H9 (cell line): ENCODE results near the gene GPR137B. TPM values are rescaled to one million over a fixed set of nuclear protein-coding genes. Genes with fewer than 3 reads are reported as not detected.
"Not testable (repeated sequence)": the region's sequence is repeated elsewhere in the genome, so short reads cannot be mapped to it uniquely, and the experiment has no call there.

Experiments
- DNase-seq: peaks from one replicate; pipeline ENCODE4 v3.0.0-alpha.2; 2017
- H2AFZ ChIP-seq: one replicate; pipeline ENCODE4 v1.6.1; 2013; ENCODE audit warnings: mild to moderate bottlenecking, low read length, control low read depth, moderate library complexity
- H2AK5ac ChIP-seq: 2 replicates; pipeline ENCODE4 v1.6.1; 2013; ENCODE audit warnings: low read length, control low read depth, mixed read lengths; ENCODE audit not compliant: insufficient read length
- H2BK120ac ChIP-seq: one replicate; pipeline ENCODE4 v1.6.1; 2013; ENCODE audit warnings: low read depth, mild to moderate bottlenecking, low read length, control low read depth, inconsistent platforms; ENCODE audit not compliant: poor library complexity, severe bottlenecking
- H2BK12ac ChIP-seq: 2 replicates; pipeline ENCODE4 v1.6.1; 2013; ENCODE audit warnings: low read length, control low read depth, mixed read lengths, low read depth; ENCODE audit not compliant: insufficient read length
- H2BK15ac ChIP-seq: 2 replicates; pipeline ENCODE4 v1.6.1; 2013; ENCODE audit warnings: low read depth, low read length, control low read depth
- H2BK20ac ChIP-seq: one replicate; pipeline ENCODE4 v1.6.1; 2013; ENCODE audit warnings: low read depth, mild to moderate bottlenecking, low read length, control low read depth, inconsistent platforms; ENCODE audit not compliant: poor library complexity, severe bottlenecking
- H2BK5ac ChIP-seq: 2 replicates; pipeline ENCODE4 v1.6.1; 2013; ENCODE audit warnings: low read length, control low read depth, mixed read lengths; ENCODE audit not compliant: insufficient read length
- H3K14ac ChIP-seq: 2 replicates; pipeline ENCODE4 v1.6.1; 2013; ENCODE audit warnings: low read length, control low read depth; ENCODE audit not compliant: insufficient read depth
- H3K18ac ChIP-seq: 2 replicates; pipeline ENCODE4 v1.6.1; 2013; ENCODE audit warnings: low read depth, mild to moderate bottlenecking, mixed read lengths, low read length, control low read depth; ENCODE audit not compliant: insufficient read length
- H3K23ac ChIP-seq: 2 replicates; pipeline ENCODE4 v1.6.1; 2013; ENCODE audit warnings: low read length, control low read depth, mixed read lengths, low read depth; ENCODE audit not compliant: insufficient read length
- H3K23me2 ChIP-seq: 2 replicates; pipeline ENCODE4 v1.6.1; 2013; ENCODE audit warnings: low read depth, mild to moderate bottlenecking, mixed read lengths, low read length, control low read depth; ENCODE audit not compliant: insufficient read length, poor library complexity, severe bottlenecking
- H3K27ac ChIP-seq: 2 replicates; pipeline ENCODE4 v1.5.1; 2013; ENCODE audit warnings: low read length, control low read depth, mixed read lengths, low read depth; ENCODE audit not compliant: insufficient read length
- H3K27me3 ChIP-seq: 2 replicates; pipeline ENCODE4 v1.6.1; 2013; ENCODE audit warnings: low read length, control low read depth, inconsistent platforms; ENCODE audit not compliant: insufficient read depth
- H3K4ac ChIP-seq: 2 replicates; pipeline ENCODE4 v1.6.1; 2013; ENCODE audit warnings: low read depth, mild to moderate bottlenecking, control low read depth, inconsistent platforms, low read length, moderate library complexity
- H3K4me1 ChIP-seq: 2 replicates; pipeline ENCODE4 v1.6.1; 2013; ENCODE audit warnings: low read length, control low read depth, inconsistent platforms; ENCODE audit not compliant: insufficient read depth
- H3K4me2 ChIP-seq: 2 replicates; pipeline ENCODE4 v1.6.1; 2013; ENCODE audit warnings: low read length, control low read depth, mixed read lengths; ENCODE audit not compliant: insufficient read length, insufficient read depth
- H3K56ac ChIP-seq: 2 replicates; pipeline ENCODE4 v1.6.1; 2013; ENCODE audit warnings: low read depth, mild to moderate bottlenecking, mixed read lengths, low read length, control low read depth; ENCODE audit not compliant: insufficient read length
- H3K79me1 ChIP-seq: 2 replicates; pipeline ENCODE4 v1.6.1; 2013; ENCODE audit warnings: low read depth, mild to moderate bottlenecking, moderate library complexity, low read length, control low read depth, inconsistent platforms; ENCODE audit not compliant: insufficient read depth, poor library complexity, severe bottlenecking
- H3K79me2 ChIP-seq: 2 replicates; pipeline ENCODE4 v1.6.1; 2013; ENCODE audit warnings: low read length, control low read depth, inconsistent platforms; ENCODE audit not compliant: insufficient read depth
- H3K9ac ChIP-seq: 2 replicates; pipeline ENCODE4 v1.6.1; 2013; ENCODE audit warnings: low read length, control low read depth, mixed read lengths; ENCODE audit not compliant: insufficient read length; ENCODE audit errors: extremely low read depth
- H3K9me3 ChIP-seq: one replicate; pipeline ENCODE4 v1.6.1; 2013; ENCODE audit warnings: low read depth, low read length, inconsistent platforms; ENCODE audit not compliant: control insufficient read depth
- H3T11ph ChIP-seq: one replicate; pipeline ENCODE4 v1.6.1; 2013; ENCODE audit warnings: mild to moderate bottlenecking, low read length, control low read depth, inconsistent platforms
- H4K20me1 ChIP-seq: one replicate; pipeline ENCODE4 v1.6.1; 2013; ENCODE audit not compliant: control insufficient read depth, insufficient read length, insufficient read depth
- H4K5ac ChIP-seq: 2 replicates; pipeline ENCODE4 v1.6.1; 2013; ENCODE audit warnings: low read depth, mild to moderate bottlenecking, mixed read lengths, low read length, control low read depth; ENCODE audit not compliant: insufficient read length
- H4K8ac ChIP-seq: replicated peaks from 2 replicates; pipeline ENCODE4 v1.6.1; 2013; ENCODE audit warnings: low read length, control low read depth, mixed read lengths, low read depth; ENCODE audit not compliant: insufficient read length
- H4K91ac ChIP-seq: 2 replicates; pipeline ENCODE4 v1.6.1; 2013; ENCODE audit warnings: low read depth, mild to moderate bottlenecking, moderate library complexity, mixed read lengths, low read length, control low read depth; ENCODE audit not compliant: insufficient read length
- H3K27ac Mint-ChIP-seq, 3 experiments: 2 replicates in 2 of 3; 3 replicates in 1 of 3; pipeline ENCODE4 v1.8.0; 2020 to 2021; ENCODE audit warnings: mixed read lengths in 3 of 3, mild to moderate bottlenecking in 1 of 3, moderate library complexity in 1 of 3
- H3K27me3 Mint-ChIP-seq: 2 replicates; pipeline ENCODE4 v1.8.0; 2021; ENCODE audit warnings: low read depth, mild to moderate bottlenecking, moderate library complexity, mixed read lengths
- H3K36me3 Mint-ChIP-seq, 3 experiments: 2 replicates in 2 of 3; 3 replicates in 1 of 3; pipeline ENCODE4 v1.8.0; 2020 to 2021; ENCODE audit warnings: low read depth in 3 of 3, mixed read lengths in 3 of 3; ENCODE audit not compliant: insufficient read depth in 1 of 3
- H3K4me1 Mint-ChIP-seq, 2 experiments: 2 replicates each; pipeline ENCODE4 v1.8.0; 2020; ENCODE audit warnings: mixed read lengths in 2 of 2
- H3K4me3 Mint-ChIP-seq, 2 experiments: 2 replicates in 1 of 2; 3 replicates in 1 of 2; pipeline ENCODE4 v1.8.0; 2020 to 2021; ENCODE audit warnings: mild to moderate bottlenecking in 2 of 2, mixed read lengths in 2 of 2, moderate library complexity in 1 of 2
- H3K9me3 Mint-ChIP-seq, 2 experiments: 2 replicates in 1 of 2; 3 replicates in 1 of 2; pipeline ENCODE4 v1.8.0; 2020; ENCODE audit warnings: mild to moderate bottlenecking in 2 of 2, mixed read lengths in 2 of 2, moderate library complexity in 1 of 2
- WGBS: extraction: QIAGEN DNeasy Blood & Tissue Kit; methylation state at CpG from one replicate; pipeline ENCODE4 v1.1.7; 2013; ENCODE audit warnings: missing lambda C conversion rate, low lambda C conversion rate, mixed read lengths; ENCODE audit not compliant: insufficient read length; ENCODE audit errors: extremely low coverage; 5-methylcytosine and 5-hydroxymethylcytosine counted together
- total RNA-seq: library from RNA; stranded (reverse); gene quantifications from 2 replicates; pipeline ENCODE4 v1.2.1, GENCODE V29; 2021
- TF ChIP-seq, protein P1 (sequence below): fragments of 200-600 bp; sonication (generic); conservative IDR thresholded peaks from 3 replicates; pipeline ENCODE4 v1.8.0; 2021; ENCODE audit warnings: antibody characterized with exemption, mild to moderate bottlenecking

GPR137B gene
- total RNA-seq, 1 experiment from 2014 or later: 5.9 TPM

DNA sequence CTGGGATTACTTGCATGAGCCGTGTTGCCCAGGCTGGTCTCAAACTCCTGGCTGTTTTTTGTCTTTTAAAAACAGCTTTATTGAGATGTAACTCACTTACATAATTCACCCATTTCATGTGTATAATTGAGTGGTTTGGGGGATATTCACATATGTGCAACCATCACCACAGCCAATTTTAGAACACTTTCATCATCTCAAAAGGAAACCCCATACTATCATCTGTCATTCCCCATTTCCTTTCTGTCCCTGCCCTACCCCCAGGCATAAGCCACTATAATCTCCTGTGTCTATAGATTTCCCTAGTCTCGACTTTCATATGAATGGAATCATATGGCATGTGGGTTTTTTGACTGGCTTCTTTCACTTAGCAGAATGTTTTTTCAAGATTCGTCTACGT, 43.3 kb downstream of the GPR137B start:
- Mint-ChIP-seq H3K27ac (no peak overlapping the region), H3K36me3 (peaks cover 9 to 27% (median 16%) of the 10 kb centered on the region in 3 experiments; a peak in 6 of 7 replicates), H3K4me3 (no peak overlapping the region), H3K27me3 (no peaks in the 10 kb centered on the region), H3K4me1 (no peaks in the 10 kb centered on the region), H3K9me3 (peaks cover 2 to 3% of the 10 kb centered on the region in 2 experiments; a peak in 3 of 5 replicates)
- Histone ChIP-seq H4K5ac (no peak overlapping the region), H3K4me1 (no peaks in the 10 kb centered on the region; the same call in 1 of the 2 replicates), H3K4ac (no peak overlapping the region), H3K79me2 (no peaks in the 10 kb centered on the region), H3K23ac (no peak overlapping the region), H2BK12ac (no peak overlapping the region), H3K9ac (no peak overlapping the region), H3T11ph (no peak overlapping the region), H2AFZ (no peak overlapping the region), H4K8ac (no peak overlapping the region), H4K91ac (no peak overlapping the region), H3K9me3 (no peaks in the 10 kb centered on the region), H3K27me3 (no peaks in the 10 kb centered on the region), H2BK120ac (no peak overlapping the region), H2BK5ac (no peak overlapping the region), H3K18ac (no peak overlapping the region), H4K20me1 (no peaks in the 10 kb centered on the region), H2BK15ac (no peak overlapping the region), H3K14ac (no peak overlapping the region), H3K23me2 (no peaks in the 10 kb centered on the region), H3K4me2 (no peak overlapping the region), H3K79me1 (no peaks in the 10 kb centered on the region), H3K27ac (no peak overlapping the region), H2BK20ac (no peak overlapping the region), H3K56ac (no peak overlapping the region), H2AK5ac (no peak overlapping the region)
- WGBS: no CpG with 5 or more reads among the region's 4 CpGs
- DNase-seq: no peak
- TF ChIP-seq, protein P1, sequence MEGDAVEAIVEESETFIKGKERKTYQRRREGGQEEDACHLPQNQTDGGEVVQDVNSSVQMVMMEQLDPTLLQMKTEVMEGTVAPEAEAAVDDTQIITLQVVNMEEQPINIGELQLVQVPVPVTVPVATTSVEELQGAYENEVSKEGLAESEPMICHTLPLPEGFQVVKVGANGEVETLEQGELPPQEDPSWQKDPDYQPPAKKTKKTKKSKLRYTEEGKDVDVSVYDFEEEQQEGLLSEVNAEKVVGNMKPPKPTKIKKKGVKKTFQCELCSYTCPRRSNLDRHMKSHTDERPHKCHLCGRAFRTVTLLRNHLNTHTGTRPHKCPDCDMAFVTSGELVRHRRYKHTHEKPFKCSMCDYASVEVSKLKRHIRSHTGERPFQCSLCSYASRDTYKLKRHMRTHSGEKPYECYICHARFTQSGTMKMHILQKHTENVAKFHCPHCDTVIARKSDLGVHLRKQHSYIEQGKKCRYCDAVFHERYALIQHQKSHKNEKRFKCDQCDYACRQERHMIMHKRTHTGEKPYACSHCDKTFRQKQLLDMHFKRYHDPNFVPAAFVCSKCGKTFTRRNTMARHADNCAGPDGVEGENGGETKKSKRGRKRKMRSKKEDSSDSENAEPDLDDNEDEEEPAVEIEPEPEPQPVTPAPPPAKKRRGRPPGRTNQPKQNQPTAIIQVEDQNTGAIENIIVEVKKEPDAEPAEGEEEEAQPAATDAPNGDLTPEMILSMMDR: no peak

- H3K79me2 ChIP-seq, H3K9me3 ChIP-seq, H2BK12ac ChIP-seq, H3K4me1 ChIP-seq, H2BK5ac ChIP-seq, H3K4me2 ChIP-seq, H3K27ac Mint-ChIP-seq, DNase-seq, H2AFZ ChIP-seq, H3K9ac ChIP-seq, H2AK5ac ChIP-seq, H3K56ac ChIP-seq, H3T11ph ChIP-seq, H4K8ac ChIP-seq, H3K4me1 Mint-ChIP-seq, H3K27me3 Mint-ChIP-seq, H3K27me3 ChIP-seq, H2BK20ac ChIP-seq, H3K4me3 Mint-ChIP-seq, H3K23me2 ChIP-seq, H3K14ac ChIP-seq, H2BK15ac ChIP-seq, H3K23ac ChIP-seq, H2BK120ac ChIP-seq, H3K4ac ChIP-seq, H3K27ac ChIP-seq, H3K18ac ChIP-seq, H3K79me1 ChIP-seq, H3K9me3 Mint-ChIP-seq, H4K91ac ChIP-seq, H4K20me1 ChIP-seq, H4K5ac ChIP-seq: not testable (repeated sequence)
- peaks cover 9 to 25% (median 12%) of the 10 kb centered on the region in 3 experiments; a peak in 6 of 7 replicates for H3K36me3 Mint-ChIP-seq
- WGBS: no CpG with 5 or more reads among the region's 2 CpGs
These were observed 44.1 kb downstream of the GPR137B start for GRCh38 chr1:236186471-236186870.
